Fibroblast of skin of right quadriceps (primary cell): Measurements from ENCODE around the gene FADS6.

Experiments used
- DNase-seq: peaks from one replicate; pipeline ENCODE4 v3.0.0-alpha.2; 2013

FADS6 gene

DNA sequence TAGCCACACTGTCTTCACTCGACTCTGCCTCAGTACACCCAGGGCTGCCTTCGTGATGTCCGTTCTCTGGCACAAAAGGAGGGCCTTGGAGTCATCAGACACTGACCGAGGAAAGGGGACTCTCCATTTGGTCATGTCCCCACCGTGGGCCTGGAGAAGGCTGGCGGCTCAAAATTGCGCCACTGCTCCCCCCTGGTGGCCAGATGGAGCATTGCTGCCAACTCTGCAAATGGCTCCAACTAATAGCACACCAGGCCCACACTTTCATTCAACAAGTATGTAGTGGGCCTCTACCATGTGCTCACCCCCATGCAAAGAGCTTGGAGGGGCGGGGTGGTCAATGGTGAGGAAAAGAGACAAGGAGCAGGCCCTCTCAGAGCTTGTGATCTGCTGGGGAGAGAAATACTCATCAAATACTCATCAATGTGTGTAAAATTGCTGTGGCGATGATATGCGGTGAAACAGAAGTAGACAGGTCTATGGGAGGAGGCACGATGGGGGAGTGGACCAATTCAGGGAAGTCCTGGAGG is 28.5 kb downstream of the FADS6 start:
- peak; percentile 54 for DNase-seq

DNA sequence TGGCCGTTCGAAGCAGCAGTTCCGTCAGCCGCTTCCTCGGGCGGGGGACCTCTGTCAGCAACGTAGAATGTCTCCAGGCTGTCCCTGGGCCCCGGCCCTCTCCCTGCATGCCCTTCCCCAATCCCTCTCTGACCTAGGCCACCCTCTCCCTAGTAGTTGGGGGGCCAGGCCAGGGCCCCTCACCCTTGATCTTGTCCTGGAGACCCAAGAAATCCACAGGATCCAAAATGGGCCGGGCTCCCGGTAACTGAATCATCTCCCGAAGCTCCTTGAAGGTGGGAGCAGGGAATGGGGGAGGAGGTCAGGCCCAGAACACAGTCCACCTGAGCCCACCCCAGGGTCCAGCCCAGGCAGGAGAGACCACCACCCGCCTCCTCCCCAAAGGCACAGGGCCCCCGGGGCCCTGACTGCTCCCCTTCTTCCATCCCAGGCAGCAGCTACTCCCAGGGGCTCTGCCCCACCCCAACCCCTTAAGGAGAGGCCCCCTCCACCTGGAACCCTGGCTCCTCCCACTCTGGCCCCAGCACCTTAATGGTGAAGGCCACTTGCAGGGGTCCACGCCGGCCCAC is 29.1 kb downstream of the FADS6 start:
- DNase-seq: no peak

DNA sequence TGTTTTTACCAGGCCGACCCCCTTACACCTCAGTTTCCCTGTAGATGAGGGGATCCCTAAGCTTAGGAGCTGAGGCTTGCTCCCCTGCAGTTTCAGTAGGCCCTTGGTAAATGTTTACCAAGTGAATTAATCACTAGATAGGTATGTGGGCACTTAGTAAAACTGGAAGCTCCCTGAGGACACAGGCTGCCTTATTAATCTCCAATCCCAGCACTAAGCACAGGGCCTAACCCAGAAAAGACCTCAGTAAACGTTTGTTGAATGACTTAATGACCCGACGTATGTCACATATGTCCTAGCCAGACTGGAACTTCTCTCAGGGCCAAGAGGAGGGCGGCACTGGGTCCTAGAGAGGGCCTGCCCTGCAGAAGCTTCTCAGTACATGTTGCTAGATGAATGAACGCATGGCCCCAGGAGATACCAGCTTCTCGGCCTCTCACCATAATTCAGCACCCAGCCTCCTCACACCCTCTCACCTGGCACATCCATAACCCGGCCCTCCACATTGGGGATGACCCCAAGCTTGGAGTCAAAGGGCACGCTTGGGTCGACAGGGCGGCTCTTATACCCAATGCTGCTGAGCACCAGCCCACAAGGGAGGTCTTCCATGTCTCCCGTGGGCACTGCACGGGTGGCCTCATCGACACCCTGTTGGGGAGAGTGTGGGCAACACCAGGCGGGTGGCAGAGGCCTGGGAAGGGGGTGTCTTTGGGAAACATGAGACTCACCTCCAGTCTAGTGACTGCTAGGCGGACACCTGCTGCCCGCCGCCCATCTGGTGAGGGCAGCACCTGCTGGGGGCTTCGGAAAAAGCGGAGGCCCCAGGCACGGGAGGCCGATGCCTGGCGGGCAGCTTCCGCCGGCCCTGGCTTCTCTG is 29.8 kb downstream of the FADS6 start:
- no peak for DNase-seq

DNA sequence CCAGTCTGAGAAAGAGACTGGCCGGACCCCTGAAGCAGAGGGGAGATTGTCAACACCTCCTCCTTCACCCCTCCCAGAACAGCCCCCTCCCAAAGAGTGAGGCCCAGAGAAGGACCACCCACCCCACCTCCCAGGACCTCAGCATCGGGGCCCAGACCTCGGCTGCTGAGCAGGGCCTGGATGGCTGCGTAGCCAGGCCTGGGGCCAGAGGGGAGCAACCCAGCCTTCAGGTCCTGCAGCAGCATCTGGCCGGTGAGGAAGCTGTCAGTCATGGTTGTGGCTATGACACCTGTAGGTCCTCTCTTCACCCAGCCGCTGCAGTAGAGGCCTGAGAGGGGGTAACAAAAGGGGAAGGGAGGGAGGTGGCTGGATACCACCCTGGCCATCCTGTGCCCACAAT is 30.5 kb downstream of the FADS6 start:
- DNase-seq: no peak

DNA sequence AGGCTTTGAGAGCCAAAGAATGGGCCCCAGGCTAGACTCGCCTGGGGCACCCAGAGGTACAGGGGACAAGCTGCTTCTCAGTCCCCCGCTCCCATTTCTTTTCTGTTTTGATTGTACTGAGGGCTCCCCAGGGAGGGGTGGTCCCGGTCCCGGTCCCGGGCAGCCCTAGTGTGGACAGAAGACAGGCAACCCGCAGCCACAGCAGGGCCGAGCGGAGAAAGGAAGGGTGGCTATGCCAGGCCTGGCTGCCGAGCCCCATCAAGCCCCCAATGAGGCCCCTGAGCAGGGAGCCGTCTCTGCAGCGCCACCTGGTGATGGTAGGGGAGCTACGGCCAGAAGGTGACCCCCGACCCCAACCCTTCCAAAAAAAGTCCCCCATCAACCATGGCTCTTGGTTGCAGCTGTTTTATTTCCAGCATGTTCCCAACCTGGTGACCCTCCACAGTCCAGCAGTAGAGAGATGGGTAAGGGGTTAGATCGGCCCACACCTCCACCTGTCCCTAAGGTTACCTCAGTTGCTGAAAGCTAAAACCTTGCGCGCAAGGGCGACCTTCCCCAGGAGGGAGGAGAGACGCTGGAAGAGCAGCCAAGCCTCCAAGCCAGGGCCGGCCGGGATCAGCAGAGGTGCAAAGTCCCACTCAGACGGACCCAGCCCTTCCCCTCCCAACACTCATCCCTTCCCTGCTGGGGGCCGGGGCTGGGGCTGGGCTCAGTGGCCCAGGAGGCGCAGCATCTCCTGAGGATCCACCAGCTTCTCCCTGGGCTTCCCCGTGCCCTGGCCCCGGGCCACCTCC is 31.1 kb downstream of the FADS6 start:
- peak; percentile 37 for DNase-seq

DNA sequence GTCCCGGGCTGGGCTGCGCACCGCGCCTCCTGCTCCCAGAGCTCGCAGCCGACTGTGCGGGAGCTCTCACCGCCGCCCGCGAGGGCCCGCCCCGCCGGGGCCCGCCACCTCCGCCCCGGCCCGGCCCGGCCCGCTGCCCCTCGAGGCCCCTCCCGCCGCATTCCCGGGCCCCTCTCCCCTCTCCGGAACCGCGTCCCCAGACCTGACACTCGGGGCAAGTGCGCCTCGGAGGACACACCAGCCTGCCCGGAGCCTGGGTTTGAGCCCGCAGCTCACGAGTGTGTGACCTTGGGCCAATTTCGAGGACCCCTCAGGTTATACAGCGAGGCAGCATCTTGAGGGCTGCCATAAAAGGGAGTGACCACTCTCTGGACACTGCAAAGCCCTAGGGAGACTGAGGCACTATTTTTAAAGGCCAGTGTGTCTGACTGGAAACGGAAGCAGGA is 31.7 kb downstream of the FADS6 start:
- no peak for DNase-seq

DNA sequence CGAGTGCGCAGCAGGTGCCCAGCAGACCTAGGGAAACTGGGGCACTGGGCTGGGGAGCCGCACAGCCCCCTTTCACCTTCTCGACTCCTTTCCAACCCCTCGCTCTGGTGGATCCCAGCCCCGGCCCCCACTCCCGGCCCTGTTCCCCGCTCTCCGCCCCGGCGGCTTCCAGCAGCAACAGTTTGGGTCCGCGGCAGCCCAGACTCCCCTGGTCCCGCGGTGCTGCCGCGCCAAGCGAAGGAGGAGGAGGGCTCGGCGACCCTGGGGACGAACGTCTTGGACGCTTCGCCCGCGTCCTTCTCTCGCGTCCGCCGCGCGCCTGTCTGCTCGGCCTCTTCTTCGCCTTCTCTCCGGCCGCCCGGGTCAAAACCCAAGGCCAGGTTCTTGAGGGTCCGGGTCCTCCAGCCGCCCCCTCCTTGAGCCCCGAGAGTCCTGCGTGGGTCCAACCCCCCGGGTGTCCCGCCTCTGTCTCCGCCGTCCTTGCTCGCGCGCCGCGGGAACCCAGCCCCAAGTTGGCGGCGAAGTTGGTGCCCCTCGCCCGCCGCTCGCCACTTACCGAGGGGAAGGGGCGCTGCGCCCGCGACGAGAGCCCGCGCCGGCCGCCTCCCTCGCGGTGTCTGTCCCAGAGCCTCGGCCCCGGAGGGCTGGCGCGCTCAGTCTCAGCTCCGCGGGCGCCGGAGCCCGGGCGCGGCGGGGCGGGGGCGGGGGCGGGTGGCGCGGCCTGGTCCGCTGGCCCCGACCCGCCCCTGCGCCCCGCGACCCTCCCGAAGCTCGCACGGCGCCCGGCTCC is 32.4 kb downstream of the FADS6 start:
- no peak for DNase-seq

DNA sequence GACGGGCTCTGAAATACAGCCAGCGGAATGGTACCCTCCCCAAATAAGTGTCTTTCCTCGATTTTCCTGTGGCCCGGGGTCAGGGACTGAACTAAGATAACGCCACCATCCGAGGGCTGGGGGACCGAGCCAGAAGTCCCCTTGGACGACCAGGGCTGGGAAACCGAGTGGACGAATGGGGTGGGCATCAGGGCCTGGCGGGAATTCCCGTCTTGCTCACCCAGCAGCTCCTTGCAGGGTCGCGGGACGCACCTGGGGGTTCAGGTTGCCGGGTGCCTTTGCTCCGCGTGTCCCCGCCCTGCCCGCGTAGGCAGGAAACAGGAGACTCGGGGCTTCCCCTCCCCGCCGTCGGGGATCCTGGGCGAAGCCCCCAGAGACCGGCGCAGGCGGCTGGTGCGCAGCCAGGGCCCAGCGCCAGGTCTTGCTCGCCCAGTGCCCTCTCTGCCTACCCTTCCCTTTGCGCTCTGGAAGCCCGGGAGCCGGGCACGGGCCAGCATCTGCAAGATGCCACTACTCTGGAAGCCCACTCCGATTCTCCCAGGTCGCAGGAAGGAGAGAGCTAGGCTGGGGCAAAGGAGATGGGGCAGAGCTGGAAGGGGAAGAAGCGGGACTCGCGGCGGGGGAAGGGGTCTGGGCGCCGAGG is 33.1 kb downstream of the FADS6 start:
- DNase-seq: no peak

DNA sequence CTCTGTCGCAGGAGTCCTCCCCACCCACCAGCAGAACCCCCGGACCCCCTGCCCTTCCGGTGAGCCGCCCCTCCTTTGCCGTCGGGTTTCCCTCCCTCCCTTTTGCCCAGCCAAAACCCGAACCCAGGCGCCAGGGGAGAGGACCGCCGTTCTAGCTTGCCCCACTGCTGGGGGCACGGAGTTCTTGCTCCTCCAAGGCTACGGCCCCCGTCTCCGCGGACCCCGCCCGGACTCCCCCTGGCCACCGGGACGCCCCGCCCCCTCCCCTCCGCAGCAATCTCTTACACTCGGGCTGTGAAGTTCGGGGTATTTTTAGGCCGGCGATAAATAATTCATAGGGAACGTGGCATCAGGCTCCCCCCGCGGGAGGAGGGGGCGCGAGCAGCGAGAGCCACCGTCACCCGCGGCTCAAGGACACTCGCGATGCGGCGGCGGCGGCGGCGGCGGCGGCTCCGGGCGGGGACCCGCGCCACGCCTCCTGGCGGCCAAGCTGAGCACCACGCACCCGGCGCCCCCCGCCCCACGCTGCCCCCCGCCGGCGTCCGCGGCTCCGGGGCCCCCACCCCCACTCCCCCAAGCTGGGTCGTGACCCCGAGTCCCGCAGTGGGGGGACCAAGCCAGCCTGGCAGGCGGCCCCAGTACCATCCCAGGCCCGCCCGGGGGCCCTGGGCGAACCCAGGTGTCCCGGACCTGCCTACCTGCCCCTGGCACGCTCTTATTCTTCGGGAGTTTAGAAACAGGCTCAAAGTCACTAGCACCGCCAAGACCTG is 33.8 kb downstream of the FADS6 start, which contains the start of gene GRIN2C:
GRIN2C (minus strand) TSS at position 427 of the 770 bp plus-strand sequence. CDS start 4,793 bp downstream, outside the sequence.
- DNase-seq: no peak

DNA sequence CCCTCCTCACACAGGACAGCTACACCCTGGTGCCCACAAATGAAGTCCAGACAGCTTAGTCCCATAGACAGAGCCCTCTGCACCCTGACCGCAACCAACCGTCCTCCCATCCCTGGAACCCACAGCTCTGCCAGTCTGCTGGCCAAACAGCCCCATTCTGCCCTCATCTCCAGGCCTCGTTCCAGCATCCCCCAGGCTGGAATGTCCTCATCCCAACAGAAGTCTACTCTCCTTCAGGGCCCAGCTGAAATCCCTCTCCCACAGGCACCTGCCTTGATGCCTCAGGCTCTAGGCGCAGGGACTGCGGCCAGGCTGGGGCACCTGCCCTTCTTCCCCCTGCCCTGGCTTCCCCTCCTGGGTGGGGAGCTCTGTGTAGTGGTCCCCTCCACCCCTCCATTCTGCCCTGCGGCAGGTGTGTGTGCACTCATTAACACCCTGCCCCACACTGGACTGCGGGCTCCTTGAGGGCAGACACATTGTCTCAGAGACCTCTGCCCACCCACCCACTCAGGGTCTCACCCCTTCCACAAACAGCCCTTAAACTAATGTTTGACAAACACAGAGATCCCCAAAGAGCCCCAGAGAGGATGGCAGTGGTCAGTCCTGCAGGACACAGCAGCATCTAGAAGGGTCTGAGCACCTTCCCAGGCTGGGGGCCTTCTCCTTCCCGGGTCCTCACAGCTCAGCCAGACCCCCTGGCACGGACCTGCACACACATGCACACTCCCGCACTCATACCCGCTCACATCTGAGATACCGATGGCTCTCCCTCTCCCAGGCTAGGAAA is 34.6 kb downstream of the FADS6 start:
- DNase-seq: no peak

DNA sequence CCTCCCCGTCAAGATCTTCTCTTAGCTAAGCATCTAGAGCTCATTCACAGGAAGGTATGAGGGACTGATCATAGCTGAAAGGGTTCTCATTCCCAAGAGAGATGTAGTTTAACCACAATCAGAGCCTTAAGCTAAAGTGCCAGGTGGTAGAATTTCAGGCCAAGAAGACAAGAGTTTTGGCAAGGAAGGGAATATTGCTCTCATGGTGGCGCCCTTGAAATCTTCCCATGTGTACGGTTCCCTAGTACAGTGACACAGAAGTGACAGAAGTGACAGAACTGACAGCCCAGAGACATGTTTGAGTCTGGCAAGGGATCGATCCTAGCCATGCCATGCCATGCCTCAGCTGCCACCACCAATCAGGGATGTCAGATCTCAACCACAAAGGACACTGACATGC is 36.2 kb downstream of the FADS6 start:
- no peak for DNase-seq

DNA sequence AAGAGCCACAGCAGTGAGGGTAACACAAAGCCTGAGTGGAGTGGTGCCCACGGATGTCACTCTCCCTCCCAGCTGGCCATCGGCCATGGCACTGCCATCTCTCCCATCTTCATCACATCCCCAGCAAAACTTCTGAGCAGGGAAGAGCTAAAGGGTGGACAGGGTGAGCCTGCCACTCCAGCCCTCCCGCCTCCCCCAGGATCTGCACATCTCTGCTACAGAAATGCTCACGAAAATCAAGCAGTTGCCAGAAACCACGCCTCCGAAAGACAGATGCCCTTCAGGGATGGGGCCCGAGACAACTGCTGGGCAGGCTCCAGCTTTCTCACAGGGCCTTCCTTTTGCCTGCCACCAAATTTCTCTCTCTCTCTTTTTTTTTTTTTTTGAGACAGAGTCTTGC is 37.3 kb downstream of the FADS6 start:
- no peak for DNase-seq

DNA sequence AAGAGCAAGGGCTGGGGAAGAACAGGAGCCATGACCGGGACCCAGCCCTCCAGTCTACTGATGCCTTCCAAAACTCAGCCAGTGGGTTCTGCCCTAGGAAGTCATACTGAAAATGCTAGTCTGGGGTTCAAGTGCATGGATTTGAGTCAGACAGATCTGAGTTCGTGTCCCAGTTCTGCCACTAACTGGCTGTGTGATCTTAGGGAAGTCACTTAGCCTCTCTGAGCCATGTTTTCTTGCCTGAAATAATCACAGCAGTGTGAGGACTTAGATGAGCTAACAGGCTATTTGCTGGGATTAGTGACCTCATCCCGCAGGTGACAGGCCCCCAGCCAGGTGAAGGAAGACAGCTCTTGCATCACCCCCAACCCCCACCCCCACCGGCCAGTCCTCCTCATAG is 38.1 kb downstream of the FADS6 start:
- no peak for DNase-seq

DNA sequence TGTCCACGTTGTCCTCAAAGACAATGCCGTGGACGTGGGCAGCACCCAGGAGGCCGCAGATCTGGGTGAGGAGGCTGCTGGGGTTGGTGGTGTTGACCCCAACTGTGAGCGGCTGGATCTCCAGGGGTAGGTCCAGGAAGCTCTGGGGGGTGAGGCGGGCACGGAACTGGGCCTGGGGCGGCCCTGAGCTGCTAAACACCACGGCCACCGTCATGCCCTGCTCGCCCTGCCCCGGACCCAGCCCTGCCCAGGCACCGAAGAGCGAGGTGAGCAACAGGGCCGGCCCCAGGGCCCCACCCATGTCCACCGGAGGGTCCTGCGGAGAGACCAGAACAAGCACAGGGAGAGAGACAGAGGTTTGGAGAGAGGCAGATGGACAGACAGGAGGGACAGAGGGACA is 38.6 kb downstream of the FADS6 start:
- no peak for DNase-seq

DNA sequence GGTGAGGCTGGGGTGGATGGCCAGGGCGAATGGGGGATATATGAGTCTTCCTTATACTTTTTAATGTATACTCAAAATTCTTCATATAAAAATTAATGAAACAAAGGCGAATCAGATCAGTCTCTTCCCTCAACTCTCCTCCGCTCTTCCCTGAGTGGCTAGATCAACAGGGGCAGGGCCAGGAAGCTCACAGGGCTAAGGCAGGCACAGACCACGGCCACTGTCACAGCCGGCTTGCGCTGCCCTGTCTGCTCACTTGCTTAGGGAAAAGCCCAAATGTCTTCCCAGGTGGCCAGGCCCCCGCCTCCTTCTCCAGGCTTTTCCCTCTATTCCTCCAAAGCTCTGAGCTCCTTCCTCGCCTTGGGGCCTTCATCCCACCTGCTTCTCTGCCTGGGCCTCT is 39.8 kb downstream of the FADS6 start:
- no peak for DNase-seq

DNA sequence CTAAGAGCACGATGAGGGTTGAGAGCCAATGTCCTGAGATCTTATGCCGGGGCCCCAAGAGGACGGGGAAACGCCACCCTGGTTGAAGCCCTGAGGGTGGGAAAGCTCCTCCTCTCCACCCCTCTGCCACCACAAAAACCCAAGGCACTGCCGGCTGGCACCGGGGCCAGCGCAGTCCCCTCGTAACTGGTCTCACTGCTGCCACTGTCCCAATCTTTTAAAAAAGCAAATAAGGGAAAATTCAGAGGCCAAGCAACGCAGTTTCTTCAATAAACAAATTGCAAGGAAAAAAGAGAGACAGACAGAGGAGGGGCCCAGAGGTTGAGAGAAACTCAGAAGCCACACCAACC is 40.4 kb downstream of the FADS6 start:
- no peak for DNase-seq

DNA sequence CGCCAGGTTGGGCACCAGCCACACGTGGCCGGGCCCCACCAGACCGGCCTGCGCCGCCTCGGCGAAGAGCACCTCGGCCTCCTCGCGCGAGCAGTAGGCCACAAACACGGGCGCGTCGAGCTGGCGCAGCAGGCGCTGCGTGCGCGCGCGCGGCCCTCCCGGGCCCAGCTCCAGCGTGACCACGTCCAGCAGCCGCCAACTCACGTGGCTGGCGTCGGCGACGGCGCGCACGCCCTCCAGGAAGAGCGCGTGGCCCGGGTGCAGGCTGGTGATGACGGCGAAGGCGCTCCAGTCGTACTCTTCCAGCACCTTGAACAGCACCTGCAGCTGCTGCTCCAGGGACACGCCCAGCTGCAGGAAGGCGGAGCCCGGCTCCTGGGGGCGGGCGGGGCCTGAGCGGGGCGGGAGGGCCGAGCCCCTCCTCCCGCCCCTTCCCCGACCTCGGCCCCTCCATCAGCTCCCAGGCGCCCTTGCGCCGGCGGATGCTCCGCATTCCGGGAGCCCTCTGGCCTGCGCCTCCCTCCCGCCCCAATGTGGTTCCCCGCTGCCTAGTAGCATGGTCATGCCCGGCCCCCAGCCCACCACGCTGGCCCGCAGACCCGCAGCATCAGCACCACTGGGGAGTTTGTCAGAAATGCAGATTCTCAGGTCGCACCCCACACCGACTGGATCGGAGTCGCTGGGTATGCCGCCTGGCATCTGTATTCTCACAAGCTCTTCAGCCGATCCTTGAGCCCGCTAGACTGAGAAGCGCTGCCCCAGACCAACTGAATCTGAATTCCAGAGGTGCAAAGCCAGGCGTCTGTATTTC is 41.0 kb downstream of the FADS6 start:
- DNase-seq: peak; percentile 14

DNA sequence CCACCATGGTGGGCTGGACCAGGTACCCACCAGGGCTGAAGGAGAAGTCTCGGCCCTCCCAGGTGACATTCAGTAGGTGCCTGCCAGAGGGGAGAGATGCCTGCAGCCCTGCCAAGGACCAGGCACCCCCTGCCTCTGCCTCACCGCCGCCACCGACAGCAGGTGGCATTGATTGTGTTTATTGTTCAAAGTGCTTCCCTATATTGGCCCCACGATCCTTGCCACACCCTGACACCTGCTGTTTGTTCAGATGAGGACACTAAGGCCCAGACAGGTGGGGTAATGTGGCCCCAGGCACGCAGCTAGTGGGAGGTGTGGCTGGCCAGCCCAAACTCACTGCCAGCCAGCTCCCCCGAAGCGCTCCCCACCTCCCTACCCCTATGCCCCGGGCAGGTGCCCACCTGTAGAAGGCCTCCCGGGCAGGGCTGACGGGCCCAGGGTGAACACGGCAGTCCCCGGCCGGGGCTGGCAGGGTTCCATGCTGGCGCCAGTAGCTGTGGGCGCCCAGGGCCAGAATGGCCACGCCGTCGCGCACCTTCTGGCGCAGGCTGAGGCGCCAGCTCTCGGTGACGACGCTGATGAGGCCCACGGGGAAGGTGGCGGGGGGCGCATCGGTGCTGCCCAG is 41.7 kb downstream of the FADS6 start:
- DNase-seq: no peak

DNA sequence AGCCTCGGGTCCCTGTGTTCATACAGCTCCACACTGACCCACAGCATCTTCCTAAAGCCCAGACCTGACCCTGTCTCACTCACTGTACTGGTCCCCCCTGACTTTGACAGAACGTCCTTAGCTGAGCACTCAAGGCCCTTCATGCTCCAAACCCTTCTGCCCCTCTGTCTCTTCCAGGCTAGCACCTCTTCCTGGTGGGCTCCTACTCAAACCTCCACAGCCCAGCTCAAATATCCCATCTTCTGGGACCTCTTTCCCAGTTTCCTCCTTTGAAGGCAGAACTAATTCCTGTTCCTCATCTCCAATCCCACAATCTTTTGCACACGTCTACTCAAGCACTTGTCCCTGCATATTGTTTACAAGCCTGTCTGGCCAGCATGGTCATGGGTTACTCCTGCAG is 42.5 kb downstream of the FADS6 start:
- no peak for DNase-seq
